GM23338 (cell line): ENCODE data around the gene RPL34. TPM values are rescaled to one million over a fixed set of nuclear protein-coding genes. Genes with fewer than 3 reads are reported as not detected.

Experiments
- ATAC-seq: fragments of 200-7000 bp; cut with Tn5 transposase; 3 replicates; pipeline ENCODE4 v1.9.1; 2020
- DNase-seq: peaks from one replicate; pipeline ENCODE4 v3.0.0-alpha.2; 2015; ENCODE audit warnings: low spot score
- H2AFZ ChIP-seq: fragments of 200-600 bp; sonication (generic); 2 replicates; pipeline ENCODE4 v1.8.0; 2016; ENCODE audit warnings: antibody characterized with exemption, mild to moderate bottlenecking, moderate library complexity
- H3F3A ChIP-seq: fragments of 200-600 bp; sonication (generic); replicated peaks from 2 replicates; pipeline ENCODE4 v1.8.0; 2017; ENCODE audit warnings: antibody characterized with exemption, mixed run types, low read depth
- H3K27ac ChIP-seq: fragments of 200-600 bp; sonication (generic); 2 replicates; pipeline ENCODE4 v1.6.1; 2016; ENCODE audit warnings: low read depth
- H3K27me3 ChIP-seq: fragments of 200-600 bp; sonication (generic); 2 replicates; pipeline ENCODE4 v1.8.0; 2016; ENCODE audit warnings: mild to moderate bottlenecking, mixed run types, moderate library complexity; ENCODE audit not compliant: insufficient read depth
- H3K36me3 ChIP-seq: fragments of 200-600 bp; sonication (generic); 2 replicates; pipeline ENCODE4 v1.8.0; 2016; ENCODE audit warnings: mild to moderate bottlenecking; ENCODE audit not compliant: insufficient read depth
- H3K4me1 ChIP-seq: fragments of 200-600 bp; sonication (generic); 2 replicates; pipeline ENCODE4 v1.8.0; 2016; ENCODE audit warnings: mild to moderate bottlenecking, moderate library complexity; ENCODE audit not compliant: insufficient read depth
- H3K4me2 ChIP-seq: fragments of 200-600 bp; sonication (generic); 2 replicates; pipeline ENCODE4 v1.7.1; 2017; ENCODE audit warnings: mixed run types
- H3K4me3 ChIP-seq: fragments of 200-600 bp; sonication (generic); 2 replicates; pipeline ENCODE4 v1.6.1; 2016; ENCODE audit warnings: mixed run types
- H3K79me2 ChIP-seq: fragments of 200-600 bp; sonication (generic); replicated peaks from 2 replicates; pipeline ENCODE4 v1.8.0; 2017; ENCODE audit warnings: mild to moderate bottlenecking; ENCODE audit not compliant: insufficient read depth
- H3K9me2 ChIP-seq: fragments of 200-600 bp; sonication (generic); 2 replicates; pipeline ENCODE4 v1.8.0; 2017; ENCODE audit not compliant: insufficient read depth
- H4K20me1 ChIP-seq: fragments of 200-600 bp; sonication (generic); replicated peaks from 2 replicates; pipeline ENCODE4 v1.8.0; 2017; ENCODE audit warnings: mild to moderate bottlenecking; ENCODE audit not compliant: insufficient read depth
- H3K27ac Mint-ChIP-seq: 2 replicates; pipeline ENCODE4 v1.8.0; 2020; ENCODE audit warnings: inconsistent platforms, mild to moderate bottlenecking, moderate library complexity, mixed read lengths
- H3K27me3 Mint-ChIP-seq: 3 replicates; pipeline ENCODE4 v1.8.0; 2022; ENCODE audit warnings: low read depth, mild to moderate bottlenecking, moderate library complexity, mixed read lengths, inconsistent platforms; ENCODE audit not compliant: insufficient read depth, poor library complexity
- H3K36me3 Mint-ChIP-seq: 3 replicates; pipeline ENCODE4 v1.8.0; 2021; ENCODE audit warnings: low read depth, mild to moderate bottlenecking, inconsistent platforms, moderate library complexity, mixed read lengths
- H3K4me1 Mint-ChIP-seq: 3 replicates; pipeline ENCODE4 v1.8.0; 2020; ENCODE audit warnings: mild to moderate bottlenecking, inconsistent platforms, mixed read lengths
- H3K4me3 Mint-ChIP-seq: 3 replicates; pipeline ENCODE4 v1.8.0; 2021; ENCODE audit warnings: moderate library complexity, mild to moderate bottlenecking, inconsistent platforms, mixed read lengths
- H3K9me3 Mint-ChIP-seq: 3 replicates; pipeline ENCODE4 v1.8.0; 2020; ENCODE audit warnings: moderate library complexity, mild to moderate bottlenecking, inconsistent platforms, mixed read lengths
- CREB1 ChIP-seq: fragments of 250-450 bp; sonication (Bioruptor Pico); IDR thresholded peaks from 2 replicates; pipeline ENCODE4 v1.5.0; 2020; ENCODE audit warnings: low read depth, mild to moderate bottlenecking, moderate library complexity
- CTCF ChIP-seq, 2 experiments: fragments of 200-600 bp in 1 of 2; sonication (generic) in 1 of 2; conservative IDR thresholded peaks; 2 replicates each; pipeline versions ENCODE4 v1.5.1 to v1.6.1; 2016 to 2017; ENCODE audit warnings: antibody characterized with exemption in 2 of 2, low read depth in 2 of 2, mild to moderate bottlenecking in 2 of 2, moderate library complexity in 1 of 2
- ETS1 ChIP-seq: IDR thresholded peaks from 2 replicates; pipeline ENCODE4 v1.6.1; 2016; ENCODE audit warnings: antibody characterized with exemption
- EZH2 ChIP-seq: fragments of 200-600 bp; sonication (generic); IDR thresholded peaks from one replicate; pipeline ENCODE4 v1.8.0; 2017; ENCODE audit warnings: antibody characterized with exemption, mild to moderate bottlenecking, low read depth; ENCODE audit not compliant: unreplicated experiment
- EZH2phosphoT487 ChIP-seq: fragments of 200-600 bp; sonication (generic); IDR thresholded peaks from one replicate; pipeline ENCODE4 v1.8.1; 2018; ENCODE audit warnings: antibody characterized with exemption; ENCODE audit not compliant: unreplicated experiment
- JUNB ChIP-seq: IDR thresholded peaks from one replicate; pipeline ENCODE4 v1.6.1; 2016; ENCODE audit warnings: antibody characterized with exemption; ENCODE audit not compliant: unreplicated experiment
- NANOG ChIP-seq: IDR thresholded peaks from 2 replicates; pipeline ENCODE4 v1.6.1; 2016; ENCODE audit warnings: antibody characterized with exemption, borderline replicate concordance
- POLR2AphosphoS5 ChIP-seq: IDR thresholded peaks from 2 replicates; pipeline ENCODE4 v1.6.1; 2016; ENCODE audit warnings: antibody characterized with exemption, low read depth
- REST ChIP-seq: IDR thresholded peaks from one replicate; pipeline ENCODE4 v1.6.1; 2018; ENCODE audit warnings: antibody characterized with exemption; ENCODE audit not compliant: unreplicated experiment
- STAT1 ChIP-seq: IDR thresholded peaks from one replicate; pipeline ENCODE4 v1.6.1; 2016; ENCODE audit warnings: antibody characterized with exemption; ENCODE audit not compliant: unreplicated experiment
- ZNF114 ChIP-seq: fragments of 250-450 bp; sonication (Bioruptor Pico); IDR thresholded peaks from 2 replicates; pipeline ENCODE4 v1.5.0; 2020; ENCODE audit warnings: mild to moderate bottlenecking, moderate library complexity
- ZNF331 ChIP-seq: fragments of 250-450 bp; sonication (Bioruptor Pico); IDR thresholded peaks from 2 replicates; pipeline ENCODE4 v1.5.0; 2020; ENCODE audit warnings: low read depth, mild to moderate bottlenecking, moderate library complexity
- ZNF462 ChIP-seq: fragments of 250-450 bp; sonication (Bioruptor Pico); IDR thresholded peaks from 2 replicates; pipeline ENCODE4 v1.5.0; 2020; ENCODE audit warnings: mild to moderate bottlenecking, moderate library complexity
- polyA plus RNA-seq: library from polyadenylated mRNA; unstranded; fragments of >200 nt; fragmentation: Nextera tagmentation; extraction: Ambion mirVana; gene quantifications from 2 replicates; pipeline ENCODE4 v1.2.1, GENCODE V29; 2016
- total RNA-seq: library from RNA; depleted of rRNA; stranded (reverse); fragments of >200 nt; shearing (Covaris generic); gene quantifications from 2 replicates; pipeline ENCODE4 v1.2.3, GENCODE V29; 2014

Gene RPL34
- total and polyA plus RNA-seq, 2 experiments from 2014 or later = 785 to 2,566 TPM

- Histone ChIP-seq H3K4me1 (no peaks in the 10 kb centered on the region), H3K4me3 (no peak overlapping the region), H3K27ac (no peak overlapping the region), H3K79me2 (no peaks in the 10 kb centered on the region), H2AFZ (no peak overlapping the region), H3K9me2 (no peaks in the 10 kb centered on the region), H3F3A (peaks cover 6% of the 10 kb centered on the region; the same call in 1 of the 2 replicates), H3K27me3 (no peaks in the 10 kb centered on the region), H3K36me3 (peaks cover 28% of the 10 kb centered on the region; the same call in 1 of the 2 replicates), H4K20me1 (no peaks in the 10 kb centered on the region; the same call in 1 of the 2 replicates), H3K4me2 (no peak overlapping the region)
- no peak overlapping the region for H3K4me3 Mint-ChIP-seq
- peaks cover 45% of the 10 kb centered on the region for H3K36me3 Mint-ChIP-seq
- no peak for TF ChIP-seq POLR2AphosphoS5
- no peak for TF ChIP-seq EZH2phosphoT487
- no peak for TF ChIP-seq REST
- no peak for TF ChIP-seq ZNF114 (CRISPR knock-in tag)
- TF ChIP-seq EZH2 = no peak
- no peak for TF ChIP-seq NANOG
- TF ChIP-seq CTCF (conservative IDR thresholded peaks at IDR 0.05; ENCODE audit: low read depth in 2 of 2) = no peak
- no peak for TF ChIP-seq ETS1
- TF ChIP-seq JUNB = no peak
- no peak for TF ChIP-seq ZNF331 (CRISPR knock-in tag)
- TF ChIP-seq CREB1 (CRISPR knock-in tag) = no peak
- TF ChIP-seq STAT1 = no peak
- no peak for TF ChIP-seq ZNF462
- DNase-seq (no peak), ATAC-seq (no peak)
- H3K9me3 Mint-ChIP-seq = no peaks in the 10 kb centered on the region
- H3K27ac Mint-ChIP-seq = no peak overlapping the region
- H3K27me3 Mint-ChIP-seq = no peaks in the 10 kb centered on the region
- H3K4me1 Mint-ChIP-seq = no peaks in the 10 kb centered on the region; the same call in 2 of the 3 replicates
Observed at GRCh38 chr4:108636246-108636645, 15.9 kb downstream of the RPL34 start.
